Parathyroid adenoma (tissue), 2 donors: ENCODE measurements around the gene EFCAB6.

Experiments
- H2AFZ ChIP-seq: fragments of 300-600 bp; sonication (generic); one replicate; pipeline ENCODE4 v1.7.0; 2017; ENCODE audit warnings: antibody characterized with exemption, mild to moderate bottlenecking
- H3K27ac ChIP-seq: fragments of 300-600 bp; sonication (generic); one replicate; pipeline ENCODE4 v1.7.0; 2017
- H3K27me3 ChIP-seq: fragments of 300-600 bp; sonication (generic); one replicate; pipeline ENCODE4 v1.7.0; 2017; ENCODE audit warnings: low read length; ENCODE audit not compliant: control insufficient read depth, insufficient read depth
- H3K36me3 ChIP-seq: fragments of 300-600 bp; sonication (generic); one replicate; pipeline ENCODE4 v1.7.0; 2017; ENCODE audit warnings: low read length; ENCODE audit not compliant: control insufficient read depth, insufficient read depth
- H3K4me1 ChIP-seq: fragments of 300-600 bp; sonication (generic); one replicate; pipeline ENCODE4 v1.7.0; 2017; ENCODE audit warnings: control low read depth
- H3K4me2 ChIP-seq: fragments of 300-600 bp; sonication (generic); one replicate; pipeline ENCODE4 v1.7.0; 2017; ENCODE audit warnings: low read length
- H3K4me3 ChIP-seq: fragments of 300-600 bp; sonication (generic); one replicate; pipeline ENCODE4 v1.7.0; 2017; ENCODE audit warnings: low read depth, low read length
- H3K79me2 ChIP-seq: fragments of 300-600 bp; sonication (generic); one replicate; pipeline ENCODE4 v1.7.0; 2017; ENCODE audit warnings: control low read depth
- H3K9ac ChIP-seq: fragments of 300-600 bp; sonication (generic); one replicate; pipeline ENCODE4 v1.7.0; 2017; ENCODE audit warnings: mild to moderate bottlenecking
- H3K9me3 ChIP-seq: fragments of 300-600 bp; sonication (generic); one replicate; pipeline ENCODE4 v1.7.0; 2017; ENCODE audit warnings: low read length; ENCODE audit not compliant: control insufficient read depth
- TF ChIP-seq, protein P1 (sequence below): fragments of 300-600 bp; sonication (generic); IDR thresholded peaks from one replicate; pipeline ENCODE4 v1.7.0; 2017; ENCODE audit warnings: antibody characterized with exemption, mild to moderate bottlenecking
- donor health status: primary hyperparathyroidism.

The EFCAB6 gene

DNA sequence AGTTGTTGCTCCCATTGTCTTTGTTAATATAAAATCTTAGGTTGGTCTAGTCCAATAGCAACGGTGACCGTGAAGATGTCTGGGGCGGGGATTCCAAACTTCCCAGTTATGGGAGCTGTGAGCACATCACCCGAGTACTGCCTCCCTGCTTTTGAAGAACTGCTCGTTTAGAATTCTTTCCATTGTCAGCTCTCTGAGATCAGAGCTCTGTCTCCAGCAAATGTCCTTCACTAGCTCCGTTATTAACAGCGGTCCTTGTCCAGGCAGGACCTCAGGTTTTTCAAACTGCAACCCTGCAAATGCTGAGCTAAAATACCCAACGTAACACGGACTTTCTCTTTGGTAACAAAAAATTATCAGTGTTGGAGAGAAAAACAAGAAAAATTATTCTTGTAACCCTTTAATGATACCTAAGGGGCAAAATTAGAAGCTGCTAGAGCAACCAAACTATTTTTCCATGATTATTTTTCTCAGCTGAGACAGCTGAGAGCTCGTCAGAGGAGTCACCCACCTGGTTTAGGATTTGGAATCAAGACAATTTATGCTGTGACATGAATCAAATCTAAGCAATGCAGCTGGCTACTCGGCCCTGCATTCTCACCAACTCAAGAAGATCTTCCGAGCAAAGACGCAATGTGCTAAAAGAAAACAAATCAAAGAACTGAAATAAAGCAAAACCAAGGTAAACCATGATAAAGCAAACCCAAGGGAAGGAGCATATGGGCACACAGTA lies 15.1 kb upstream of the EFCAB6 start:
- Histone ChIP-seq H3K9me3 (no peaks in the 10 kb centered on the region), H3K9ac (no peak overlapping the region), H3K36me3 (no peaks in the 10 kb centered on the region), H3K27ac (no peak overlapping the region), H3K4me1 (no peaks in the 10 kb centered on the region), H3K4me2 (no peak overlapping the region), H3K4me3 (no peak overlapping the region), H3K27me3 (no peaks in the 10 kb centered on the region), H3K79me2 (no peaks in the 10 kb centered on the region), H2AFZ (no peak overlapping the region)
- TF ChIP-seq, protein P1, sequence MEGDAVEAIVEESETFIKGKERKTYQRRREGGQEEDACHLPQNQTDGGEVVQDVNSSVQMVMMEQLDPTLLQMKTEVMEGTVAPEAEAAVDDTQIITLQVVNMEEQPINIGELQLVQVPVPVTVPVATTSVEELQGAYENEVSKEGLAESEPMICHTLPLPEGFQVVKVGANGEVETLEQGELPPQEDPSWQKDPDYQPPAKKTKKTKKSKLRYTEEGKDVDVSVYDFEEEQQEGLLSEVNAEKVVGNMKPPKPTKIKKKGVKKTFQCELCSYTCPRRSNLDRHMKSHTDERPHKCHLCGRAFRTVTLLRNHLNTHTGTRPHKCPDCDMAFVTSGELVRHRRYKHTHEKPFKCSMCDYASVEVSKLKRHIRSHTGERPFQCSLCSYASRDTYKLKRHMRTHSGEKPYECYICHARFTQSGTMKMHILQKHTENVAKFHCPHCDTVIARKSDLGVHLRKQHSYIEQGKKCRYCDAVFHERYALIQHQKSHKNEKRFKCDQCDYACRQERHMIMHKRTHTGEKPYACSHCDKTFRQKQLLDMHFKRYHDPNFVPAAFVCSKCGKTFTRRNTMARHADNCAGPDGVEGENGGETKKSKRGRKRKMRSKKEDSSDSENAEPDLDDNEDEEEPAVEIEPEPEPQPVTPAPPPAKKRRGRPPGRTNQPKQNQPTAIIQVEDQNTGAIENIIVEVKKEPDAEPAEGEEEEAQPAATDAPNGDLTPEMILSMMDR: no peak

DNA sequence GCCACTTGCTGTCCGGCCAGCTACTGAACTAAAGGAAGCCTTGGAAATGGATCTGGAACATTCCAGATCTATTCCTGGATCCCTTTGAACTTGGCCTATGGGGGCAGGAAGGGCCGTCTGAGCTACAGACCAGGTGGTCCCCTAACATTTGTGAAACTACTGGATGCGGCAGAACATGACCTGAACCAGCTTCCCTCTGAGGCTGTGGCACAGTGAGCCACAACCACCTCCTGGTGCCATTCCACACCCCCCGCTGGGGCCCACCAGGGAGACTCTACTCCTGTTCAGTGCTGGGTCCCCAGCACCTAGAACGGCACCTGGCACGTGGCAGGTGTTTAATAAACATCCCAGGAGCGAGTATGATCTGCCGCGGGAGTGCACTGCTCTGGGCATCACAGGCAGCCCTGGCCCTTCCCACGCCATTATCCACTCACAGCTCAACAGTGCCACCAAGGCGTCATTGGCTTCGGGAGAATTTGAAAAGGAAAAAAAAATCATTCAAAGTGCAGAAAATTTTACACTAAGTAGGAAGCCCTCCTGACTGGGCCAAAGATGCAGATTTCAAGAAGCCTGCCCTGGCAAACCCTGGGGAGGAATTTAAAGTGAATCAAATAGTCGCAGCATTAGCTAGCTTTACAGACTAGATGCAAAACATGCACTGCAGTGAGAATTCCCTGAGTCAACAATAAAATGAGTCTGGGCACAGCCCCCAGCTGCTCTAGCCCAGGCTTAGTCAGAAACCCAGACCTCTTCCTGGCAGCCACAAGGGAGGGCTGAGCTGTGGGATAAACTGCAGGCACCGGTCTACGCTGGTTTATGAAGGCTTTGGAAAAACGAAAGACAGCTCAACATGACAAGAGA lies 14.3 kb upstream of the EFCAB6 start:
- H2AFZ ChIP-seq: no peak overlapping the region
- H3K79me2 ChIP-seq: no peaks in the 10 kb centered on the region
- H3K4me2 ChIP-seq: no peak overlapping the region
- H3K4me3 ChIP-seq: no peak overlapping the region
- no peaks in the 10 kb centered on the region for H3K36me3 ChIP-seq
- TF ChIP-seq, protein P1: no peak
- H3K27me3 ChIP-seq: no peaks in the 10 kb centered on the region
- no peak overlapping the region for H3K9ac ChIP-seq
- H3K4me1 ChIP-seq: no peaks in the 10 kb centered on the region
- H3K9me3 ChIP-seq: no peaks in the 10 kb centered on the region
- H3K27ac ChIP-seq: no peak overlapping the region

DNA sequence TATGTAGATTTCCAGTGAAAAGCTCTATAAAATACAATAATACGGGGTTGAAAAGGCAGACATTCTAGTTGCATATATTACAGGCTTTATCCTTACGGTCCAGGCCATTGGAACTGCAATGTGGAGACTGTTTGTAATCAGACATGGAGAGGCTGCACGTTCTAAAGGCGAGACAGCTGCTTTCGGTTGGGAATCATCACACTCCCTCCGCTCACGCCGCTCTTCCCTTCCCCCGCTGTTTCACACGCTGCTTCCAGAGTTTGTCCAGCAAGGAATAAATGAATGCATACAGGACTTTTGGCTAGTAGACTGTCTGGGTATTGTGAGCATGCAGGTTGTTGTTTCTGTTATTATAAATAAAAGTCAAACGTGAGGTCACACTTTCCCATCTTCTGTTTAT lies 13.5 kb upstream of the EFCAB6 start:
- H3K27ac ChIP-seq: no peak overlapping the region
- no peaks in the 10 kb centered on the region for H3K9me3 ChIP-seq
- no peak overlapping the region for H2AFZ ChIP-seq
- H3K4me1 ChIP-seq: no peaks in the 10 kb centered on the region
- no peak overlapping the region for H3K4me2 ChIP-seq
- no peaks in the 10 kb centered on the region for H3K79me2 ChIP-seq
- H3K36me3 ChIP-seq: no peaks in the 10 kb centered on the region
- TF ChIP-seq, protein P1: no peak
- no peak overlapping the region for H3K9ac ChIP-seq
- H3K4me3 ChIP-seq: no peak overlapping the region
- H3K27me3 ChIP-seq: no peaks in the 10 kb centered on the region

DNA sequence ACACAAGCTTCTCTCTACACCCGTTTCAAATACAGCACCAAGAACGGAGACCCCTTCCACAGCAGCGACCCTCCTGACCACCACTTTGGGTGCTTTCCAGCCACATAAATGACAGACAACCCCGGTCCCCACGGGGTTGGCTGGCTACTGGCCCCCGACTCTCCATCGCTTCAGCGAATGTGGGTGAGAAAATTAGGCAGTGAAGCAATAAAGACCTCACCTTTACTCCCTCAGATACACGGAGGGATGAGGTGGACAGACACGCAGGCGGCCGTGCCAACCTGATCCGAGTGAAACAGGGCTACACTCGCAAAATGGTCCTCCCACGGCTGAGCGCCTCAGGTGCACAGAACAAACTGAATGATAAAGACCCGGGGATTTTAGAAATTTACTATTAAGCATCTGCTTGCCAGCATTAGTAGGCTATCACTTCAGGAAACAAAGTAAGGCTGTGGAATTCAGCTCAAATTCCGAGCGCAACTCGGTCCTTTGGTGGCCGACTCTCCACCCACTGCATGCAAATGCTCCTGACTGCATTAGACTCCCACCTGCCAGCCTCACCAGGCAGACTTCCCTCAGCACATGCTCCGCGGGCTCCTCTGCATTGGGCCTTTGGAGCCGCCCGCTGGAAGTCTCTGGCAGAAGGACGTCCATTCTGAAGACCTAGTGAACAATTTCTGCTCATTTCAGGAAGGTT lies 12.8 kb upstream of the EFCAB6 start:
- no peaks in the 10 kb centered on the region for H3K79me2 ChIP-seq
- no peak overlapping the region for H3K27ac ChIP-seq
- no peak overlapping the region for H2AFZ ChIP-seq
- H3K9me3 ChIP-seq: no peaks in the 10 kb centered on the region
- no peaks in the 10 kb centered on the region for H3K36me3 ChIP-seq
- no peak overlapping the region for H3K9ac ChIP-seq
- H3K4me3 ChIP-seq: no peak overlapping the region
- TF ChIP-seq, protein P1: no peak
- no peaks in the 10 kb centered on the region for H3K27me3 ChIP-seq
- H3K4me2 ChIP-seq: no peak overlapping the region
- H3K4me1 ChIP-seq: no peaks in the 10 kb centered on the region
